Neural cell (in vitro differentiated cells): ENCODE measurements around the gene DENND5A. TPM values are rescaled to one million over a fixed set of nuclear protein-coding genes. Genes with fewer than 3 reads are reported as not detected.

Source experiments
- H2AFZ ChIP-seq: fragments of 200-600, 300-800 bp; sonication (generic), shearing (Covaris generic); 2 replicates; pipeline ENCODE4 v1.6.0; 2014; ENCODE audit warnings: low read depth, mild to moderate bottlenecking, antibody characterized with exemption, low read length, moderate library complexity
- H3F3A ChIP-seq: fragments of 200-600 bp; shearing (Covaris generic); 2 replicates; pipeline ENCODE4 v1.6.1; 2016; ENCODE audit warnings: mild to moderate bottlenecking, moderate library complexity, mixed read lengths, antibody characterized with exemption, low read length; ENCODE audit not compliant: insufficient read depth, poor library complexity, severe bottlenecking
- H3K27ac ChIP-seq: fragments of 200-600, 300-800 bp; sonication (generic), shearing (Covaris generic); 2 replicates; pipeline ENCODE4 v1.5.1; 2014; ENCODE audit warnings: mild to moderate bottlenecking, low read length, moderate library complexity
- H3K27me3 ChIP-seq: fragments of 300-800, 200-600 bp; sonication (generic), shearing (Covaris generic); 2 replicates; pipeline ENCODE4 v1.6.0; 2014; ENCODE audit warnings: mild to moderate bottlenecking, low read depth, low read length, moderate library complexity; ENCODE audit not compliant: insufficient read depth
- H3K36me3 ChIP-seq: fragments of 300-800, 200-600 bp; sonication (generic), shearing (Covaris generic); 2 replicates; pipeline ENCODE4 v1.5.1; 2014; ENCODE audit warnings: mild to moderate bottlenecking, antibody characterized with exemption, low read length, moderate library complexity; ENCODE audit not compliant: insufficient read depth
- H3K4me2 ChIP-seq: fragments of 300-800, 200-600 bp; sonication (generic), shearing (Covaris generic); 2 replicates; pipeline ENCODE4 v1.6.0; 2014; ENCODE audit warnings: mild to moderate bottlenecking, low read length
- H3K4me3 ChIP-seq: fragments of 300-800, 200-600 bp; sonication (generic), shearing (Covaris generic); 2 replicates; pipeline ENCODE4 v1.5.1; 2014; ENCODE audit warnings: mild to moderate bottlenecking, low read length, moderate library complexity
- H3K79me2 ChIP-seq: fragments of 200-600 bp; shearing (Covaris generic); replicated peaks from 2 replicates; pipeline ENCODE4 v1.6.0; 2014; ENCODE audit warnings: mild to moderate bottlenecking, low read length, moderate library complexity; ENCODE audit not compliant: insufficient read depth
- H3K9ac ChIP-seq: fragments of 300-800, 200-600 bp; sonication (generic), shearing (Covaris generic); 2 replicates; pipeline ENCODE4 v1.6.1; 2016; ENCODE audit warnings: mild to moderate bottlenecking, low read length, mixed read lengths
- H3K9me2 ChIP-seq: fragments of 200-600 bp; shearing (Covaris generic); 2 replicates; pipeline ENCODE4 v1.6.1; 2016; ENCODE audit warnings: mild to moderate bottlenecking, low read length, mixed read lengths; ENCODE audit not compliant: insufficient read depth
- H3K9me3 ChIP-seq: fragments of 200-600, 300-800 bp; sonication (generic), shearing (Covaris generic); 2 replicates; pipeline ENCODE4 v1.6.1; 2016; ENCODE audit warnings: mild to moderate bottlenecking, mixed run types, low read length, moderate library complexity, mixed read lengths
- H4K20me1 ChIP-seq: fragments of 200-600 bp; shearing (Covaris generic); 2 replicates; pipeline ENCODE4 v1.6.1; 2016; ENCODE audit warnings: mild to moderate bottlenecking, mixed run types; ENCODE audit not compliant: insufficient read depth
- EP300 ChIP-seq: fragments of 450-650 bp; conservative IDR thresholded peaks from 2 replicates; pipeline ENCODE4 v1.6.1; 2014; ENCODE audit warnings: antibody characterized with exemption, mild to moderate bottlenecking, moderate library complexity; ENCODE audit not compliant: poor library complexity, severe bottlenecking
- EZH2 ChIP-seq: fragments of 200-600, 300-800 bp; shearing (Covaris generic), sonication (generic); IDR thresholded peaks from 2 replicates; pipeline ENCODE4 v1.6.1; 2014; ENCODE audit warnings: antibody characterized with exemption, low read length, borderline replicate concordance, mild to moderate bottlenecking; ENCODE audit not compliant: insufficient read depth, poor library complexity, severe bottlenecking
- MXI1 ChIP-seq: fragments of 450-650 bp; conservative IDR thresholded peaks from 2 replicates; pipeline ENCODE4 v1.6.1; 2014; ENCODE audit warnings: antibody characterized with exemption, mild to moderate bottlenecking; ENCODE audit not compliant: poor library complexity, severe bottlenecking
- POLR2AphosphoS5 ChIP-seq: IDR thresholded peaks from 2 replicates; pipeline ENCODE4 v1.6.1; 2012
- RAD21 ChIP-seq: fragments of 450-650 bp; conservative IDR thresholded peaks from 2 replicates; pipeline ENCODE4 v1.6.1; 2014; ENCODE audit warnings: antibody characterized with exemption, mild to moderate bottlenecking, moderate library complexity
- SMC3 ChIP-seq: fragments of 450-650 bp; conservative IDR thresholded peaks from 2 replicates; pipeline ENCODE4 v1.6.1; 2014; ENCODE audit warnings: antibody characterized with exemption, mild to moderate bottlenecking, moderate library complexity; ENCODE audit not compliant: poor library complexity
- TAF1 ChIP-seq: IDR thresholded peaks from 2 replicates; pipeline ENCODE4 v1.6.1; 2012; ENCODE audit warnings: low read depth
- polyA plus RNA-seq: library from polyadenylated mRNA; depleted of rRNA; stranded (reverse); fragments of >200 nt; gene quantifications from 2 replicates; pipeline ENCODE4 v1.2.3, GENCODE V29; 2014
- TF ChIP-seq, protein P1 (sequence below): IDR thresholded peaks from 2 replicates; pipeline ENCODE4 v1.6.1; 2012; ENCODE audit warnings: borderline replicate concordance
- TF ChIP-seq, protein P2 (sequence below): fragments of 450-650 bp; IDR thresholded peaks from 2 replicates; pipeline ENCODE4 v1.5.1; 2014; ENCODE audit warnings: antibody characterized with exemption, mild to moderate bottlenecking, moderate library complexity; ENCODE audit not compliant: poor library complexity, severe bottlenecking

Gene DENND5A
- polyA plus RNA-seq, 1 donor from 2014 or later, result 75.6 TPM

DNA sequence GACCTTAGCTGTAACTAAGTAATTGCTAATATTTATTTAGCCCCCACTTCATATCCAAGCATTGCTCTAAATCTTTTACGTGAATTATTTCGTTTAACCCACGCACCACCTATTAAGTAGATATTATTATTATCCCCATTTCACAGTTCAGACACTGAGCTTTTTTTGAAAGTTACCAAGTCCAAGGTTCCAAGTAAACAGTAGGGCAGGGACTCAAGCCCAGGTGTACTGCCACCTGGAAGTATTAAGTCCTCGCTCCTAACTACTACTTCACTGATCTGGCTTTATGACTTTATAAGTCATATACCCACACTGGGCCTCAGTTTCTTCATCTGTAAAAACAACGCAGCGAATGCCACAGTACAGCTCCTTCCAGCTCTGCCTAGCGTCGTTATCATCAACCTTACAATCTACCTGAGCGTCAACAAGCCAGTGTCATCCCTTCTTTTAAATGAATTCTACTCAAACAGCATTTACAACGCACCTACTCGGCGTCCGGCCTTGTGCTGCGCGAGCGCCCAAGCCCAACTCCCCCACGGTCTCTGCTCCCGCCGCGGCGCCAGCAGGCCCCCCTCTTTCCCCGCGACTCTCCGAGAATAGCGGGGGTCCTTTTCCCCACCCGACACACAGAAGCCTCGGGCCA is 48.6 kb upstream of the DENND5A start:
- H3K4me3 ChIP-seq, result peak overlapping the region; percentile 98
- no peaks in the 10 kb centered on the region for H4K20me1 ChIP-seq
- no peaks in the 10 kb centered on the region for H3K27me3 ChIP-seq
- H3K9ac ChIP-seq, result peak overlapping the region; percentile 97
- peak overlapping the region; percentile 88 for H2AFZ ChIP-seq
- no peaks in the 10 kb centered on the region for H3K9me2 ChIP-seq
- H3K27ac ChIP-seq, result peak overlapping the region; percentile 95
- no peak for TF ChIP-seq RAD21
- TF ChIP-seq, protein P1, sequence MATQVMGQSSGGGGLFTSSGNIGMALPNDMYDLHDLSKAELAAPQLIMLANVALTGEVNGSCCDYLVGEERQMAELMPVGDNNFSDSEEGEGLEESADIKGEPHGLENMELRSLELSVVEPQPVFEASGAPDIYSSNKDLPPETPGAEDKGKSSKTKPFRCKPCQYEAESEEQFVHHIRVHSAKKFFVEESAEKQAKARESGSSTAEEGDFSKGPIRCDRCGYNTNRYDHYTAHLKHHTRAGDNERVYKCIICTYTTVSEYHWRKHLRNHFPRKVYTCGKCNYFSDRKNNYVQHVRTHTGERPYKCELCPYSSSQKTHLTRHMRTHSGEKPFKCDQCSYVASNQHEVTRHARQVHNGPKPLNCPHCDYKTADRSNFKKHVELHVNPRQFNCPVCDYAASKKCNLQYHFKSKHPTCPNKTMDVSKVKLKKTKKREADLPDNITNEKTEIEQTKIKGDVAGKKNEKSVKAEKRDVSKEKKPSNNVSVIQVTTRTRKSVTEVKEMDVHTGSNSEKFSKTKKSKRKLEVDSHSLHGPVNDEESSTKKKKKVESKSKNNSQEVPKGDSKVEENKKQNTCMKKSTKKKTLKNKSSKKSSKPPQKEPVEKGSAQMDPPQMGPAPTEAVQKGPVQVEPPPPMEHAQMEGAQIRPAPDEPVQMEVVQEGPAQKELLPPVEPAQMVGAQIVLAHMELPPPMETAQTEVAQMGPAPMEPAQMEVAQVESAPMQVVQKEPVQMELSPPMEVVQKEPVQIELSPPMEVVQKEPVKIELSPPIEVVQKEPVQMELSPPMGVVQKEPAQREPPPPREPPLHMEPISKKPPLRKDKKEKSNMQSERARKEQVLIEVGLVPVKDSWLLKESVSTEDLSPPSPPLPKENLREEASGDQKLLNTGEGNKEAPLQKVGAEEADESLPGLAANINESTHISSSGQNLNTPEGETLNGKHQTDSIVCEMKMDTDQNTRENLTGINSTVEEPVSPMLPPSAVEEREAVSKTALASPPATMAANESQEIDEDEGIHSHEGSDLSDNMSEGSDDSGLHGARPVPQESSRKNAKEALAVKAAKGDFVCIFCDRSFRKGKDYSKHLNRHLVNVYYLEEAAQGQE, result peak; percentile 36
- TF ChIP-seq SMC3, result no peak
- peak; percentile 34 for TF ChIP-seq MXI1
- H3F3A ChIP-seq, result no peaks in the 10 kb centered on the region
- peak overlapping the region; percentile 83 for H3K4me2 ChIP-seq
- H3K79me2 ChIP-seq, result peaks cover 45% of the 10 kb centered on the region
- H3K36me3 ChIP-seq, result no peaks in the 10 kb centered on the region
- H3K9me3 ChIP-seq, result no peaks in the 10 kb centered on the region

DNA sequence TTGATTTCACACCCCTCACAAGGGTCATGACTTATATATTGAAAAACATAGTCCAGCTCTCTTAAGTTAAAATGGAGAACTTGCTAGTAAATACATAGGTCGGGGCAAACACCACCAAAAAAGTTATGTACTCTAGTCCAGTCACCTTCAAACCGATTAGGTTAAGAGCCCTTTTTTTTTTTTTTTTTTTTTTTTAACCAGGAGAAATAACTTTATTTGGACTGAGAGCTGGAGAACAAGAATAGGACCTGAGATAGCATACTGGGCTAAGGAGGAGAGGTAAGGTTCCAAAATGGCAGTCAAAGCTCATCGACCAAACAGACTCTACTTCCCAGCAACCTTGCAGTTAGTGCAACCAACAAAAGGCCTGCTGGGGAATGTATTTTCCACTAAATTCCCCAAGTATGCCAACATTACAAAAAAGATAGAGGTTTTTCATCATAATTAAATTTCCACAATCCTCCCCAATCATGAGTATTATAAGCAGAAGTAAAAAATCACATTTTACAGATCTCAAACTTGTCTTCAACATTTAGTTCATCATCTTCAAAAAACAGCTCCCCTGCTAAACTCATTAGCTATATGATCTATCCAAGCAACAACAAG is 45.4 kb upstream of the DENND5A start:
- Histone ChIP-seq H3K4me2 (no peak overlapping the region), H3K9me3 (no peaks in the 10 kb centered on the region), H3K27me3 (no peaks in the 10 kb centered on the region), H3K4me3 (no peak overlapping the region), H3K9me2 (no peaks in the 10 kb centered on the region), H3K9ac (no peak overlapping the region), H4K20me1 (no peaks in the 10 kb centered on the region), H3K36me3 (no peaks in the 10 kb centered on the region), H2AFZ (no peak overlapping the region), H3K27ac (no peak overlapping the region), H3K79me2 (peaks cover 69% of the 10 kb centered on the region), H3F3A (no peaks in the 10 kb centered on the region)
- TF ChIP-seq POLR2AphosphoS5, result no peak
- TF ChIP-seq TAF1, result no peak
- TF ChIP-seq SMC3, result no peak
- TF ChIP-seq, protein P2, sequence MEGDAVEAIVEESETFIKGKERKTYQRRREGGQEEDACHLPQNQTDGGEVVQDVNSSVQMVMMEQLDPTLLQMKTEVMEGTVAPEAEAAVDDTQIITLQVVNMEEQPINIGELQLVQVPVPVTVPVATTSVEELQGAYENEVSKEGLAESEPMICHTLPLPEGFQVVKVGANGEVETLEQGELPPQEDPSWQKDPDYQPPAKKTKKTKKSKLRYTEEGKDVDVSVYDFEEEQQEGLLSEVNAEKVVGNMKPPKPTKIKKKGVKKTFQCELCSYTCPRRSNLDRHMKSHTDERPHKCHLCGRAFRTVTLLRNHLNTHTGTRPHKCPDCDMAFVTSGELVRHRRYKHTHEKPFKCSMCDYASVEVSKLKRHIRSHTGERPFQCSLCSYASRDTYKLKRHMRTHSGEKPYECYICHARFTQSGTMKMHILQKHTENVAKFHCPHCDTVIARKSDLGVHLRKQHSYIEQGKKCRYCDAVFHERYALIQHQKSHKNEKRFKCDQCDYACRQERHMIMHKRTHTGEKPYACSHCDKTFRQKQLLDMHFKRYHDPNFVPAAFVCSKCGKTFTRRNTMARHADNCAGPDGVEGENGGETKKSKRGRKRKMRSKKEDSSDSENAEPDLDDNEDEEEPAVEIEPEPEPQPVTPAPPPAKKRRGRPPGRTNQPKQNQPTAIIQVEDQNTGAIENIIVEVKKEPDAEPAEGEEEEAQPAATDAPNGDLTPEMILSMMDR, result no peak
- TF ChIP-seq MXI1, result no peak
- TF ChIP-seq EP300, result no peak
- no peak for TF ChIP-seq EZH2
- no peak for TF ChIP-seq RAD21
- TF ChIP-seq, protein P1, result no peak
